HCT116 (cell line): Measurements from ENCODE around the gene POFUT2. TPM values are rescaled to one million over a fixed set of nuclear protein-coding genes. Genes with fewer than 3 reads are reported as not detected.

Experiments
- ATAC-seq: fragments of 200-7000 bp; cut with Tn5 transposase; 2 replicates; pipeline ENCODE4 v1.9.1; 2020; ENCODE audit warnings: mild to moderate bottlenecking, moderate library complexity
- BruUV-seq: library from RNA; stranded (reverse); fragments of 400-500 nt; replicated peaks from 2 replicates; lab custom pipeline; 2021; lab: Mats Ljungman, UMichigan
- CTCF ChIA-PET: fragments of 300-600 bp; sonication (Branson Sonifier 250); formaldehyde crosslinking; loops from one replicate; lab custom pipeline; 2021; ENCODE audit warnings: antibody characterized with exemption; lab: Charles Lee
- POLR2A ChIA-PET: fragments of 300-600, 350-600 bp; sonication (Branson Sonifier 250); formaldehyde crosslinking; loops from one replicate; lab custom pipeline; 2021; ENCODE audit warnings: antibody characterized with exemption; lab: Charles Lee
- RAD21 ChIA-PET, 2 experiments: fragments of 300-600 bp; sonication (Branson Sonifier 250); formaldehyde crosslinking; loops; one replicate each; lab custom pipeline; 2023; ENCODE audit warnings: low total read pairs in 2 of 2; ENCODE audit not compliant: uncharacterized antibody in 2 of 2, unreplicated experiment in 2 of 2, low non-redundant PET in 1 of 2; lab: Charles Lee
- DNase-seq: peaks from one replicate; pipeline ENCODE4 v3.0.0-alpha.2; 2010; ENCODE audit warnings: low read depth, low spot score
- H2AFZ ChIP-seq: fragments of 200-600 bp; shearing (Covaris generic), sonication (generic); 2 replicates; pipeline ENCODE4 v1.6.1; 2017; ENCODE audit warnings: low read depth, mixed run types, mixed read lengths, antibody characterized with exemption, low read length; ENCODE audit not compliant: poor library complexity, severe bottlenecking
- H3K27ac ChIP-seq: 2 replicates; pipeline ENCODE4 v1.5.1; 2012; ENCODE audit warnings: low read depth, low read length
- H3K27me3 ChIP-seq: fragments of 200-600 bp; sonication (generic); 2 replicates; pipeline ENCODE4 v1.6.1; 2016; ENCODE audit warnings: mixed run types, low read length, mixed read lengths; ENCODE audit not compliant: insufficient read depth
- H3K36me3 ChIP-seq, 2 experiments: fragments of 200-500 bp in 1 of 2; fragments of 200-600 bp in 1 of 2; sonication (Bioruptor generic) in 1 of 2; sonication (generic) in 1 of 2; 2 replicates each; pipeline versions ENCODE4 v1.5.1 to v1.6.1; 2014 to 2016; ENCODE audit warnings: low read length in 2 of 2, inconsistent platforms in 1 of 2, mixed read lengths in 1 of 2, mixed run types in 1 of 2; ENCODE audit not compliant: insufficient read depth in 2 of 2, control insufficient read depth in 1 of 2
- H3K4me1 ChIP-seq, 2 experiments: fragments of 200-600 bp in 1 of 2; sonication (generic) in 1 of 2; 2 replicates each; pipeline versions ENCODE4 v1.5.1 to v1.6.1; 2012 to 2017; ENCODE audit warnings: low read length in 2 of 2, inconsistent platforms in 1 of 2, mild to moderate bottlenecking in 1 of 2, mixed read lengths in 1 of 2, mixed run types in 1 of 2, moderate library complexity in 1 of 2; ENCODE audit not compliant: insufficient read depth in 2 of 2, control insufficient read depth in 1 of 2
- H3K4me2 ChIP-seq: fragments of 200-600 bp; sonication (generic); 2 replicates; pipeline ENCODE4 v1.6.1; 2017; ENCODE audit warnings: mixed run types, low read length, mixed read lengths
- H3K4me3 ChIP-seq, 2 experiments: fragments of 200-600 bp in 1 of 2; sonication (generic) in 1 of 2; replicated peaks in 1 of 2; 2 replicates each; pipeline ENCODE4 v1.5.1; 2011 to 2016; ENCODE audit warnings: low read length in 2 of 2, control low read depth in 1 of 2, low read depth in 1 of 2, mild to moderate bottlenecking in 1 of 2, mixed read lengths in 1 of 2, mixed run types in 1 of 2
- H3K79me2 ChIP-seq: fragments of 200-600 bp; sonication (generic); 2 replicates; pipeline ENCODE4 v1.6.1; 2017; ENCODE audit warnings: mild to moderate bottlenecking, mixed run types, low read length, moderate library complexity, mixed read lengths; ENCODE audit not compliant: insufficient read depth
- H3K9ac ChIP-seq: fragments of 200-600 bp; sonication (generic); 2 replicates; pipeline ENCODE4 v1.6.1; 2016; ENCODE audit warnings: low read length, mixed read lengths
- H3K9me2 ChIP-seq: fragments of 200-600 bp; sonication (generic), shearing (Covaris generic); 2 replicates; pipeline ENCODE4 v1.6.1; 2017; ENCODE audit warnings: mixed run types, mild to moderate bottlenecking, moderate library complexity; ENCODE audit not compliant: insufficient read depth
- H3K9me3 ChIP-seq, 2 experiments: fragments of 200-500 bp in 1 of 2; fragments of 200-600 bp in 1 of 2; sonication (Bioruptor generic) in 1 of 2; sonication (generic) in 1 of 2; 2 replicates each; pipeline ENCODE4 v1.6.1; 2014 to 2017; ENCODE audit warnings: low read length in 2 of 2, mixed read lengths in 2 of 2, inconsistent platforms in 1 of 2, low read depth in 1 of 2, mild to moderate bottlenecking in 1 of 2, mixed run types in 1 of 2, moderate library complexity in 1 of 2; ENCODE audit not compliant: control insufficient read depth in 1 of 2, insufficient read depth in 1 of 2
- H4K20me1 ChIP-seq: fragments of 200-600 bp; sonication (generic), shearing (Covaris generic); 2 replicates; pipeline ENCODE4 v1.6.1; 2017; ENCODE audit warnings: mixed run types, mild to moderate bottlenecking, moderate library complexity; ENCODE audit not compliant: insufficient read depth
- ATF3 ChIP-seq: IDR thresholded peaks from 2 replicates; pipeline ENCODE4 v1.6.1; 2012
- CBX3 ChIP-seq: IDR thresholded peaks from 2 replicates; pipeline ENCODE4 v1.6.1; 2012; ENCODE audit warnings: low read depth
- CEBPB ChIP-seq: IDR thresholded peaks from 2 replicates; pipeline ENCODE4 v1.6.1; 2012; ENCODE audit warnings: low read depth
- CTCF ChIP-seq, 3 experiments: fragments of 200-600 bp in 1 of 3; sonication (generic) in 1 of 3; IDR thresholded peaks in 2 of 3; conservative IDR thresholded peaks in 1 of 3; 2 replicates each; pipeline ENCODE4 v1.5.1; 2012 to 2017; ENCODE audit warnings: low read depth in 2 of 3, low read length in 2 of 3, antibody characterized with exemption in 1 of 3, borderline replicate concordance in 1 of 3, control low read depth in 1 of 3, mild to moderate bottlenecking in 1 of 3, mixed read lengths in 1 of 3, mixed run types in 1 of 3, moderate library complexity in 1 of 3; ENCODE audit not compliant: insufficient read depth in 1 of 3
- EGR1 ChIP-seq: IDR thresholded peaks from 2 replicates; pipeline ENCODE4 v1.6.1; 2012; ENCODE audit warnings: low read depth
- EZH2 ChIP-seq: fragments of 200-600 bp; sonication (generic); IDR thresholded peaks from 2 replicates; pipeline ENCODE4 v1.6.1; 2017; ENCODE audit warnings: antibody characterized with exemption, mixed run types
- EZH2phosphoT487 ChIP-seq: fragments of 200-600 bp; IDR thresholded peaks from 2 replicates; pipeline ENCODE4 v1.6.1; 2018; ENCODE audit warnings: antibody characterized with exemption, borderline replicate concordance
- FOSL1 ChIP-seq: IDR thresholded peaks from 2 replicates; pipeline ENCODE4 v1.6.1; 2012; ENCODE audit warnings: low read depth
- JUND ChIP-seq: IDR thresholded peaks from 2 replicates; pipeline ENCODE4 v1.6.1; 2012
- MAX ChIP-seq: IDR thresholded peaks from 2 replicates; pipeline ENCODE4 v1.6.1; 2012
- POLR2A ChIP-seq: IDR thresholded peaks from 2 replicates; pipeline ENCODE4 v1.7.0; 2011; ENCODE audit warnings: borderline replicate concordance; ENCODE audit not compliant: insufficient read depth, insufficient read length; ENCODE audit errors: extremely low read depth
- POLR2AphosphoS5 ChIP-seq: IDR thresholded peaks from 2 replicates; pipeline ENCODE4 v1.6.1; 2011; ENCODE audit warnings: mild to moderate bottlenecking, low read depth, low read length, moderate library complexity
- RAD21 ChIP-seq: IDR thresholded peaks from 2 replicates; pipeline ENCODE4 v1.6.1; 2012; ENCODE audit warnings: low read depth, mild to moderate bottlenecking
- SIN3A ChIP-seq: IDR thresholded peaks from 2 replicates; pipeline ENCODE4 v1.6.1; 2012; ENCODE audit warnings: low read depth
- SP1 ChIP-seq: IDR thresholded peaks from 2 replicates; pipeline ENCODE4 v1.6.1; 2012; ENCODE audit warnings: low read depth
- SRF ChIP-seq: IDR thresholded peaks from 2 replicates; pipeline ENCODE4 v1.6.1; 2012; ENCODE audit warnings: low read depth
- TCF7L2 ChIP-seq: IDR thresholded peaks from 2 replicates; pipeline ENCODE4 v1.7.0; 2011; ENCODE audit warnings: borderline replicate concordance, inconsistent platforms; ENCODE audit not compliant: insufficient read depth, insufficient read length; ENCODE audit errors: extremely low read depth
- YY1 ChIP-seq: IDR thresholded peaks from 2 replicates; pipeline ENCODE4 v1.6.1; 2011; ENCODE audit warnings: low read length, low read depth, moderate library complexity, mild to moderate bottlenecking; ENCODE audit not compliant: insufficient replicate concordance; ENCODE audit errors: extremely low read depth
- ZBTB33 ChIP-seq: IDR thresholded peaks from 2 replicates; pipeline ENCODE4 v1.6.1; 2011; ENCODE audit warnings: mild to moderate bottlenecking, low read length, moderate library complexity; ENCODE audit not compliant: insufficient replicate concordance; ENCODE audit errors: extremely low read depth
- ZFX ChIP-seq: fragments of 450-650 bp; IDR thresholded peaks from 2 replicates; pipeline ENCODE4 v1.6.1; 2017
- intact Hi-C: fragments of 100-400 bp; cut with micrococcal nuclease; formaldehyde crosslinking; loops from 2 replicates; pipeline ENCODE4 v1.10.0; 2022
- total RNA-seq: library from RNA; stranded (reverse); gene quantifications from one replicate; pipeline ENCODE4 v1.2.1, GENCODE V29; 2021; ENCODE audit not compliant: unreplicated experiment

The POFUT2 gene
- total RNA-seq, 1 experiment from 2014 or later: 20.5 TPM

- CTCF ChIA-PET: no interaction called here
- Histone ChIP-seq H3K4me1 (peaks cover 26 to 46% of the 10 kb centered on the region in 2 experiments), H3K27ac (no peak overlapping the region; the same call in 1 of the 2 replicates), H3K79me2 (no peaks in the 10 kb centered on the region), H4K20me1 (no peaks in the 10 kb centered on the region), H3K9me3 (no peaks in the 10 kb centered on the region), H3K36me3 (no peaks in the 10 kb centered on the region), H3K27me3 (no peaks in the 10 kb centered on the region), H3K9me2 (no peaks in the 10 kb centered on the region), H2AFZ (no peak overlapping the region), H3K9ac (no peak overlapping the region), H3K4me2 (no peak overlapping the region), H3K4me3 (no peak overlapping the region)
- POLR2A ChIA-PET: interaction anchor here (0.7 kb wide), 1 partner anchor 11 kb away, joined by 3 read pairs; no protein-coding TSS in a partner anchor
- DNase-seq (no peak), ATAC-seq (no peak)
- RAD21 ChIA-PET: no interaction called here
- TF ChIP-seq JUND: no peak
- no peak for TF ChIP-seq SIN3A
- TF ChIP-seq CBX3: no peak
- no peak for TF ChIP-seq CEBPB
- TF ChIP-seq EGR1: no peak
- no peak for TF ChIP-seq CTCF (IDR thresholded peaks at IDR 0.05 in 2 of 3, conservative IDR thresholded peaks at IDR 0.05 in 1 of 3; ENCODE audit: borderline replicate concordance in 1 of 3, insufficient read depth in 1 of 3, low read depth in 2 of 3, low read length in 2 of 3)
- TF ChIP-seq SP1: no peak
- TF ChIP-seq TCF7L2: no peak
- TF ChIP-seq FOSL1: no peak
- TF ChIP-seq YY1: no peak
- TF ChIP-seq EZH2: no peak
- TF ChIP-seq ATF3: no peak
- TF ChIP-seq ZBTB33: no peak
- TF ChIP-seq SRF: no peak
- no peak for TF ChIP-seq MAX
- no peak for TF ChIP-seq RAD21
- no peak for TF ChIP-seq ZFX
- TF ChIP-seq POLR2AphosphoS5: no peak
- TF ChIP-seq POLR2A: no peak
- TF ChIP-seq EZH2phosphoT487: no peak
- intact Hi-C loops: no loop called here
- BruUV-seq: no TSS peak
Observed at GRCh38 chr21:45328198-45329091, 40.8 kb upstream of the POFUT2 start.
